ENCODE results near the gene CACNG7.

The CACNG7 gene

DNA sequence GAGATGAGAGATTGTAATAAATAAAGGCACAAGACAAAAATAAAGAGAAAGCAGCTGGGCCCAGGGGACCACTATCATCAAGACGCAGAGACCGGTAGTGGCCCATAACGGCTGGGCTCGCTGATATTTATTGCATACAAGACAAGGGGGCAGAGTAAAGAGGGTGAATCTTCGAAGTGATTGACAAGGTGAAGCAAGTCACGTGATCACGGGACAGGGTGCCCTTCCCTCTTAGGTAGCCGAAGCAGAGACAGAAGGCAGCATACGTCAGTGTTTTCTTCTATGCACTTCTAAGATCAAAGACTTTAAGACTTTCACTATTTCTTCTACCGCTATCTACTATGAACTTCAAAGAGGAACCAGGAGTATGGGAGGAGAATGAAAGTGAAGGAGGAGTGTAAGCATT is 31.7 kb upstream of the CACNG7 start:
- DNase-seq (ENCODE audit: extremely low spot score, insufficient read length, low read depth) (no peak), FAIRE-seq (no peak)

DNA sequence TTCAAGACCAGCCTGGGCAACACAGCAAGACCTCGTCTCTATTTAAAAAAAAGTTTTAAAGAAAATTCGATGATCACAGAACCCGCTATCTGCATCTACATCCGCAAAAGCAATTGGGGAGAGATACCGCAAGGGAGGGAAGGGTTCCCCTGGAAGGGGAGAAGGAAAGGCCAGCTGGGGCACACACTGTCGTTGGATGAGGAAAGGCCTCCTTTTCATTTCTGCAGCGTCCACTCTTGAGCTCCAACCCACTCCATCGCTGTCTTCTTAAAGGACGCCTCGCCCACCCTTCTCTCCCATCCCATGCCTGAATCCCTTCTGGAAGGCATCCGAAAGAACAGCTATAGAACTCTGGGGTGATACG is 30.3 kb upstream of the CACNG7 start:
- no peak for FAIRE-seq

DNA sequence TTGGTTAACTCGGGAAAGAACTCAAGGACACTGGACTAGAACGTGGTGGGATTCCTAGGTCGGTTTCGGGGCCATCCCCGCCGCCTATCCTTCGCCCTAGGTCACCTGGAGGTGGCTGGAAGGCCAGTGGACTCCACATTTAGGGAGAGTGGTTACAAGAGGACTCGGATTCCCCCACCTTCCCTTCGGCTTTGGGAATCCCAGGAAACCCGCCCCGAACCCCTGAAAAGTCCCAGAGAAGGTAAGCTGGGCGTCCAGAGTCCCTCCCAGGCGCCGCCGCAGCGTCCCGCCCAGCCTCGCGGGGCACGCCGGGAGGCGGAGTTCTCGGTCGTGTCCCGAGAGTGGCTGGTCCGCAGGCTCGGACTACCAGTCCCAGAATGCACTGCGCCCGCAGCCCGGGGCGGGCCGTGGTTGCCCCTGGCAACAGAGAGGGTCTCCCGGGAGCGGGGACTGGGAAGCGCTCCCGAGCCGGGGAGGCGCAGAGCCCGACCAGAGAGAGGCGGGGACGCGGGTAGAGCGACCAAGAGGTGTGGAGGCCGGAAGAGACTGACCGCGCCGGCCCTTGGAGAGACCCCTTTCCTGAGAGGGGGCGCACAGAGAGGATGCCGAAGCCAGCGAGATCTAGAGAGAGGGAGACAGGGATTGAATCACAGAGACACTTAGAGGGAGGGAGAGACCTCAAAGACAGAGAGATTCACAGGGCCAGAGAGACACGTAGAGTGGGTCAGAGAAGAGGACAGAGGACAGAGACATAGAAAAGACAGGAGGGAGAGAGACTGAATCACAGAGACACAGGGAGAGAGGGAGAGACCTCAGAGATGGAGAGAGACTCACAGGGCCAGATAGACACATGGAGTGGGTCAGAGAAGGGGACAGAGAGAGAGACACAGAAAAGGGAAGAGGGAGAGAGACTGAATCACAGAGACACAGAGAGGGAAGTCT is 29.7 kb upstream of the CACNG7 start:
- DNase-seq (ENCODE audit: extremely low spot score, insufficient read length, low read depth) (no peak), FAIRE-seq (peak; percentile 69)

More for the DNA sequence above, 30.3 kb upstream of the CACNG7 start:
- no peak for DNase-seq (ENCODE audit: extremely low spot score, insufficient read length, low read depth)

DNA sequence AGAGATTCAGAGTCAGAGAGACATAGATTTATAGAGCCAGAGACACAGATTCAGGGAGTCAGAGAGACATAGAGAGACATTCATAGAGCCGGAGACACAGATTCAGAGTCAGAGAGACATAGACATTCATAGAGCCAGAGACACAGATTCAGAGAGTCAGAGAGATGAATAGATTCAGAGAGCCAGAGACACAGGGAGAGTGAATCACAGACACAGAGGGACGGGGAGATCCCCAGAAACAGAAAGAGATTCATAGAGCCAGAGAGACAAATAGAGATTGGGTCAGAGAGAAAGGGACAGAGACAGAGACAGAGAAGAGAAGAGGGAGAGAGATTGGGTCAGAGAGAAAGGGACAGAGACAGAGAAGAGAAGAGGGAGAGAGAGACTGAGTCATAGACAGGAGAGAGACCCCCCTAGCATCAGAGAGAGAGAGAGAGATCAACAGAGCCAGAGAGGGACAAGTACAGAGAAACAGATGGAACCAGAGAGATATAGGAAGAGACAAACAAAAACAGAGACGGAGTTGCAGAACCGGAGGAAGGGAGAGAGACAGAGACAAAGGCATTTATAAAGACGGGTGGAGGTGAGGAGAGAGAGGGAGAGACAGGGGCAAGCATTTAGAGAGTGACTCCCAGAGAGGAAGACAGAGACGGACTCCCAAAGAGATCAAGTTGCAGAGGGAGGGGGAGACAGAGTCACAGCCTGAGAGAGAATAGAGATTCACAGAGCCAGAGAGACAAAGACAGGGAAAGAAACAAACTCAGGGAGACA is 28.2 kb upstream of the CACNG7 start:
- FAIRE-seq, result no peak
- DNase-seq (ENCODE audit: extremely low spot score, insufficient read length, low read depth), result no peak

DNA sequence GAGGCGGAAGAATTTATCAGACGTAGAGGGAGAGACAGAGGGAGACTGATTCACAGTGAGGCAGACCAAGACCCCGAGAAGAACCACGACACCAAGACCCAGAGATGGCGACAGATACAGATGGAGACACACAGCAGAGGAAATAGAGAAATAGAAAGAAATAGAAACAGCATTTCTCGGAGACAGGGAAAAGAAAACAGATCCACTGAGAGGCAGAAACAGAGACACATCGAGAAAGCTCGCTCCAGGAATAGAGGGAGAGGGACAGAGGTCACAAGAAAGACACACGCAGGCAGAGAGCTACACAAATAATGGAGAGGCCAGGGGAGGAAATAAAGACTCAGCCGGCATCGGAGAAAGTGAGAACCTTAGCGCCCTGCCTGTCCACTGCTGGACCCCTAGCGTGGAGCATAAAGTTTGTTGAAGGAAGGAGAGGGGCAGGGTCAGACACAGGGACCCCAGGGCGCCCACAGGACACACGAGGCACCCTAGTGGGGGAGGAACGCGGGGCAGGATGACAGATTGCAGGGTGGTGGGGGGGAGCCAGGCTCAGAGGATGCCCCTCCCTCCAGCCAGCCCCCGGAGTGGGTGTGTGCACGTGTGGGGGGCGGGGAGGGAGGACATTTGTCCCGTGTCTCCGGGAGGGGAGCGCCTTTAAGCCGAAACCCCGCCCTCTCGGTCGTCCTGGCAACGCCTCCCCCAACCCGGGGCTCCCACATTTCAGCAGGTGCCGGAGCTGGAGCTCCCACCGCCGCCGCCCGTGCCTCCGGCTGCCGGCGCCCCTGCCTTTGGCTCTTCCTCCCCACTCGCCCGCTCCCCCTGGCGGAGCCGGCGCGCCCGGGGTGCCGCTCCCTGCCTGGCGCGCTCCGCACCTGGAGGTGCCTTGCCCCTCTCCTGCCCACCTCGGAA is 27.3 kb upstream of the CACNG7 start, which contains the start of gene PRKCG:
PRKCG (plus strand) TSS at position 716 of the 909 bp plus-strand sequence. CDS start 298 bp downstream, outside the sequence.
- no peak for FAIRE-seq
- DNase-seq (ENCODE audit: extremely low spot score, insufficient read length, low read depth), result no peak

DNA sequence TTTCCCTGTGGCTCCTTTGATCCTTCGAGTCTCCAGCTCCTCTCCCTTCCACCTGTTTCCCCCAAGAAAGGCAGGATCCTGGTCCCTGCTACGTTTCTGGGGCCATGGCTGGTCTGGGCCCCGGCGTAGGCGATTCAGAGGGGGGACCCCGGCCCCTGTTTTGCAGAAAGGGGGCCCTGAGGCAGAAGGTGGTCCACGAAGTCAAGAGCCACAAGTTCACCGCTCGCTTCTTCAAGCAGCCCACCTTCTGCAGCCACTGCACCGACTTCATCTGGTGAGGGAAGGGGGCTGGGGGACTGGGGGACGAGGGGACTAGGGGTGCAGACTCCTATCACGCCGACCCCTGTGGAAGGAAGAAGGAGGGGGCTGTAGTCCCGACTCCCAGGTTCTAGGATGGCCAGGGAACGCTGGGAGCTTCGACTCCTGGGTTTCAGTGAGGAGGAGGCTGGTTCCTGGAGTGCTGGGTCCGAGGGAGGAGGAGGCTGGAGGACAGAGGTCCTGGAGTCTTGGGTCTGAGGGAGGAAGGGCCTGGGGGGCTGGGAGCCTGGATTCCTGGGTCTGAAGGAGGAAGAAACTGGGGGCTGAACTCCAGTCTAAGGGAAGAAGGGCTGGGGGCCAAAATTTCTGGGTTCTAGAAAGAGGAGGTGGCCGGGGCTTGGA is 26.6 kb upstream of the CACNG7 start:
- no peak for DNase-seq (ENCODE audit: extremely low spot score, insufficient read length, low read depth)
- no peak for FAIRE-seq

DNA sequence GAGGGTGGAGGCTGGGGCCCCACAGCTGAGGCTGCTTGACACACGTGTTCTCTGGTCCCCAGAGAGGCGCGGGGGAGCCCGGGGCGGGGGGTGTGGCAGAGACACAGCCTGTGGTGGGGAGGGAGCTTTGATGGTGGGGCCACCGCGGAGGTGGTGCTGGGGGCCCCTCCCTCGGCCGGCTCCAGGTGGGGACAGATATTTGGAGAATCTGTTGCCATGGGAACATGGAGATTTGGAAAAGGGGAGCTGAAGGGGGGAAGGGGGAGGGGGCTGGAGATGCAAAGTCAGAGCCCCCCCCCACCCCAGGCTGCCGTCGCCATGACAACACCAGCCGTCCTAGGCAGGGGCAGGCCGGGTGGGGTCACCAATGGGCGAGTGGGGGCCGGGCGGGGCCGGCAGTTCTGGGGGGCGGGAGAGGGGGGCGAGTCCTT is 25.8 kb upstream of the CACNG7 start:
- no peak for DNase-seq (ENCODE audit: extremely low spot score, insufficient read length, low read depth)
- no peak for FAIRE-seq

DNA sequence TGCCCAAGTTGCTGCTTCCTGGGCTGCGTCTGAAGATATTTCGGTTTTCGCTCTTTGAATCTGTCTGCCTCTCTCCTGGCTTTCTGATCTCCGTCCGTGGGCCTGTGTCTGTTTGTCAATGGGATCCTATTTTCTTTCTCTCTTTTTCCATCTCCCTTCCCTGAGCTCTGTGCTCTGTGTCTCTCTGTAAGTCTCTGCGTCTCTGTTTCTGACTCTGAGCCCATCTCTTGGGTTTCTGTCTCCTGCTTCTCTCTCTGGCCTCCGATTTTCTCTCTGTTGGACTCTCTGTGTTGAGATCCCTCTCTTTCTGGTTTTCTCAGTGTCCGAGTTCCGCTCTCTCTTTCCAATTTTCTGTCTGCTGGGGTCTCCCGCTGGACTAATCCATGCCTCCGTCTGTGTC is 25.3 kb upstream of the CACNG7 start:
- FAIRE-seq (no peak), DNase-seq (ENCODE audit: extremely low spot score, insufficient read length, low read depth) (no peak)

DNA sequence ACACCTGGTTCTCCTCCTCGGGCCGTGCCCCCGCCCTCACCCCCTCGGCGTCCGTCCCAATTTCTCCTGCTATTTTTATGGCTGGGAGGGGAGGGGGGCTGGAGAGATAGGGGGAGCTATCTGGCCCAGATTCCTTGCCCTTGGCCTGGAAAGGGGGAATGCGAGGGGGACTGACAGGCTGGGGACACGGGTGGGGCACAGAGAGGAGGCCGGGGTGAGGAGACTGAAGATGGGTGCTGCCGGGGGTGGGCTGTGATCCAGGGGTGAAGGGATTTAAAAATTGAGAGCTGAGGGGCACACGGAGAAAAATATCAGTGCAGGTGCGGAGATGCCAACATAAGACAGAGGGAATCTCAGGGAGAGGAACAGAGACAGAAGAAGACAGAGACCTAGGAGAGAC is 24.8 kb upstream of the CACNG7 start:
- DNase-seq (ENCODE audit: extremely low spot score, insufficient read length, low read depth) (no peak), FAIRE-seq (no peak)

DNA sequence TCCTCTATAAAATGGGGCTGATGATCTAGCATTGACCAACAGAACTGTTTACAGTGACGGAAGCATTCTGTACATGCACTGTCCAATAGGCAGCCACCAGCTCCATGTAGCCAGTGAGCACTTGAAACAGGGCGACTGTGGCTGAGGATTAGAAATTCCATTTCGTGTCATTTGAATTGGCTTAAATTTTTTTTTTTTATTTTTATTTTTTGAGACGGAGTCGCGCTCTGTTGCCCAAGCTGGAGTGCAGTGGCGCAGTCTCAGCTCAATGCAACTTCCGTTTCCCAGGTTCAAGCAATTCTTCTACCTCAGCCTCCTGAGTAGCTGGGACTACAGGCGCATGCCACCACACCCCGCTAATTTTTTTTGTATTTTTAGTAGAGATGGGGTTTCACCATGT is 24.0 kb upstream of the CACNG7 start:
- FAIRE-seq, result no peak
- no peak for DNase-seq (ENCODE audit: extremely low spot score, insufficient read length, low read depth)

DNA sequence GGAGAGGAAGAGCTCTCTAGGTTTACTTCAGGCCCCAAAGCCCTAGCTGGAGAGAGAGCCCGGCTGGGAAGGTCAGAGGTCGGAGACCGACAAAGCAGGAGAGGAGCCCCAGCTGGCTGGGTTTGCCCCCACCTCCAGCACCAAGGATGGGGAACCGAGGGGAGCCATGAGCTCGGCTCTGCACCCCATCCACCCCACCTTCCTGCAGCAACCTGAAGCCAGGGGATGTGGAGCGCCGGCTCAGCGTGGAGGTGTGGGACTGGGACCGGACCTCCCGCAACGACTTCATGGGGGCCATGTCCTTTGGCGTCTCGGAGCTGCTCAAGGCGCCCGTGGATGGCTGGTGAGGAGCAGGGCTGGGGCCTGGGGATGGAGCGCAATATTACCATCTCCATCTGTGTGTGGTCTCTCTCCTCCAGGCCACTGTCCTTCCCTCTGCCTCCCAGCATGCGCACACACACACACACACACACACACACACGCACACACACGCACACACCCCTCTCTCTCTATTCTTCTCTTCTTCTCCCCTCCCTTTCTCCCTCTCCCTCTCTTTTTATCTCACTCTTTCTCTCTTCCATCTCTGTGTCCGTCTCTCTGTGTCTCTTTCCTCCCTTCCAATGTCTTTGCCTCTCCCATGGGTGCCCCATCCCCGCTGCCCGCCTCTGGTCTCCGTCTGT is 16.6 kb upstream of the CACNG7 start:
- no peak for FAIRE-seq
- DNase-seq (ENCODE audit: extremely low spot score, insufficient read length, low read depth), result no peak

DNA sequence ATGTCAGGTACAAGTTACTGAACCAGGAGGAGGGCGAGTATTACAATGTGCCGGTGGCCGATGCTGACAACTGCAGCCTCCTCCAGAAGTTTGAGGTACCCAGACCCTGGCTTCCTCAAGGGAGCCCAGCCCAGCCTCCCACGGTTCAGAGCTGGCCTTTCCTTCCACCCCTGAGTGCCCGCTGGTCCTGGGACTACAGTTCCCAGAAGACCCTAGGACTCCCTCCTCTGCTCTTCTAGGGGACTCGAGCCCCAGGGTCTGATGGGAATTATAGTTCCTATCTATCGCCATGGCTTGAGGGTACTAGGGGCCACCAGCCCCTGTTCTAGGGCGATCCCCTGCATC is 16.1 kb upstream of the CACNG7 start:
- no peak for FAIRE-seq

DNA sequence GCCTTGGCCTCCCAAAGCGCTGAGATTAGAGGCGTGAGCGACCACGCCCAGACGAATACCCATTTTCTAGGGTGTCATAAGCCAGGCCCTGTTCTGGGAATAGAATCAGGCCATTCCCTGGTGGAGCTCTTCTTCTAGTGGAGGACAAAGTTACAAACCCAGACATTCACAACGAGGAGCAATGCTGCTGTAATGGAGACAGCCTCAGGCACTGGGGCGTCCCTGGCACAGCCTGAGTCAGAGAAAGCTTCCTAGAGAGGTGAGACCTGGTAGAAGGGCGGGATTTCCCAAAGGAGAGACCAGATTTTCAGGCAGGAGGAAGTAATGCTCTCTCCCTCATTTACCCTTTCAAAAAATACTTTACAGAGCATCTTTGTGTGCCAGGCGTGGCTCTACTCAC is 14.4 kb upstream of the CACNG7 start:
- FAIRE-seq (no peak), DNase-seq (ENCODE audit: extremely low spot score, insufficient read length, low read depth) (no peak)

More for the DNA sequence above, 16.1 kb upstream of the CACNG7 start:
- DNase-seq (ENCODE audit: extremely low spot score, insufficient read length, low read depth), result no peak

DNA sequence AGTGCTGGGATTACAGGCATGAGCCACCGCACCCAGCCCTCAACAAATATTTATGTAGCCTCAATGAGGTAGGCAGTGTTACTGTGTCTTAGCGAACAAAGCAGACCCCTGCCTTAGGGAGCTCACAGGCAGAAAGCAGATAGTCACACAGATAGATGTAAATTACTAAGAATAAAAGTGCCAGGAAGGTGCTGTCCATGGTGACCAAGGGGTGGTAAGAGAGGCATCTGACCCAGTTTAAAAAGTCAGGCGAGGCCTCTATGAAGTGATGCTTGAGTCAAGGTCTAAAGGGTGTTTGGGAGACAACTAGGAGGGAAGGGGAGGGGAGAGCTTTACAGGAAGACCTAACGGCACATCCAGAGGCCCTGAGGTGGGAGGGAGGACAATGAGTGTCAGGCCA is 12.4 kb upstream of the CACNG7 start:
- FAIRE-seq (no peak), DNase-seq (ENCODE audit: extremely low spot score, insufficient read length, low read depth) (no peak)

DNA sequence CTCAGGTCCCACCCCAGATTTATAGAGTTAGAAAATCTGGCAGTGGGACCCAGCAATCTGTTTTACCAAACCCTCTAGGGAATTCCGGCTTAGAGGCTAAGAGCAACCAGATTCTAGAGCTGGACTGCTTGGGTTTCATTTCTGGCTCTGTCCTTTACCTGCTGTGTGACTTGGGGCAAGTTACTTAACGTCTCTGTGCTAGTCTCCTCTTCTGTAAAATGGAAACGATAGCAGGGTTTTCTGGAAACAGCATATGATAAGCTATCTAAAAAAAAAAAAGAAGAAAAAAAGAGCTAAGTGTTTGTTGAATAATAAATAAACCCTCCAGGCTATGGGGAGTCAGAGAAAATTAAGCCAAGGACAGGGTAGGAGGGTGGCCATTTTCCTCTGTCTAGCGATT is 11.6 kb upstream of the CACNG7 start:
- FAIRE-seq (no peak), DNase-seq (ENCODE audit: extremely low spot score, insufficient read length, low read depth) (no peak)

DNA sequence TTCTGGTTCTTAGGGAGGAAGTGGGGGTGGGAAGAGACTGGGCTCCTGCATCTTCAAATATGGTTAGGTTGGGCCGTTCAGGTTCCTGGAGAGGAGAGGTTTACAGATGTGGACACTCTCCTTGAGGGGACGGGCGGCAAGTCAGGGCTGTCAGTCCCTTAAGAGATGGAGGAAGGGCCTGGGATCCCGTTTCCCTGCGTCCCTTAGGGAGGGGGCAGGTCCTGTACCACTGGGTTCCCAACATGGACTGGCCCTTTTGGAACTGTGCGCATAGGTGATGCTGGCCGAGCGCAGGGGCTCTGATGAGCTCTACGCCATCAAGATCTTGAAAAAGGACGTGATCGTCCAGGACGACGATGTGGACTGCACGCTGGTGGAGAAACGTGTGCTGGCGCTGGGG is 10.9 kb upstream of the CACNG7 start:
- FAIRE-seq, result no peak
- no peak for DNase-seq (ENCODE audit: extremely low spot score, insufficient read length, low read depth)

DNA sequence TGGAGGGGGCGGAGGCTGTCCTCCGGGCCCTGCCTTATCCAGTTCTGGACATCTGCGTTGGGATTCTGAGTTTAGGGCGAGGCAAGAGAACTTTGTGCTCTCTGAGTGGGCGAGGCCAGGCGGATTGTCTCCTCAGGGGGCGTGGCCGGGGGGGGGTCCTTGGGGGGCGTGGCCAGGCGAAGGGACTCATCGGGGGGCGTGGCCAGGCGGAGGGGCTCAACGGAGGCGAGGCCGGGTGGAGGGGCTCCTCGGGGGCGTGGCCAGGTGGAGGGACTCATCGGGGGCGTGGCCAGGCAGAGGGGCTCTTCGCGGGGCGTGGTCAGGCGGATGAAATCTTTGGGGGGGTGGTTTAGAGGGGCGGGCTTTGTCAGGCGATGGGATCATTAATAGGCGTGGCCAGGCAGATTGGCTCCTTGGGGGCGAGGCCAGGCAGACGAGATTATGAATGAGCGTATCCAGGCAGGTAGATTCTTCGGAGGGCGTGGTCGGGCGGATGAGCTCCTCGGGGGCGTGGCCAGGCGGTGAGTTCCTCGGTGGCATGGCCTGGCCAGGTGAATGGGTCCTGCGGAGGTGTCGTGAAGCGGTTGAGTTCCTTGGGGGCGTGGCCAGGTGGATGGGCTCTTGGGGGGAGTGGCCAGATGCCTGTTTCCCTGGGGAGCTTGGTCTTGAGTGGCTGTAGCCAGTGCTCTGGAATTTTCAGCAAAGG is 10.3 kb upstream of the CACNG7 start:
- no peak for FAIRE-seq

DNA sequence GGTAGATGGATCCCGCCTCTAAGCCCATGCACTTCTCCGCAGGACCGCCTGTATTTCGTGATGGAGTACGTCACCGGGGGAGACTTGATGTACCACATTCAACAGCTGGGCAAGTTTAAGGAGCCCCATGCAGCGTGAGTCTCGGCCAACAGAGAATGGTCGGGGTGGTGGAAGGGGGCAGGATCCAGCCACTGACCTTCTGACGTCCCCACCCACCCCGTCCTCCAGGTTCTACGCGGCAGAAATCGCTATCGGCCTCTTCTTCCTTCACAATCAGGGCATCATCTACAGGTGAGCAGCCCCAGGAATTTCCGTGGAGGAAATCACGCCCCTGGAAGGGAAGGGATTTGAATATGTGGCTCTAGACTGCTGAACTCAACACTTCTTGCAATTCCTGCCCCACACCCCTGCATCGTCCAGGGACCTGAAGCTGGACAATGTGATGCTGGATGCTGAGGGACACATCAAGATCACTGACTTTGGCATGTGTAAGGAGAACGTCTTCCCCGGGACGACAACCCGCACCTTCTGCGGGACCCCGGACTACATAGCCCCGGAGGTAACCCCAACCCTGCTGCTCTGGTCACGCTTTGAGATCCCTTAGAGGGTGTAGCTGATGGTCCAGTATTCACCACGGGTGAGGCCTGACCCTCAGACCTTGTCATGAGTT is 8.8 kb upstream of the CACNG7 start:
- DNase-seq (ENCODE audit: extremely low spot score, insufficient read length, low read depth) (no peak), FAIRE-seq (no peak)

More for the DNA sequence above, 10.3 kb upstream of the CACNG7 start:
- no peak for DNase-seq (ENCODE audit: extremely low spot score, insufficient read length, low read depth)
